Measurements from ENCODE around the gene WWC2. TPM values are rescaled to one million over a fixed set of nuclear protein-coding genes. Genes with fewer than 3 reads are reported as not detected.

WWC2 gene
- total RNA-seq, 4 donors from 2014 or later = 28.2 to 38.5 (median 37.0) TPM

- Histone ChIP-seq H3K27ac (replicated peaks in 1 of 4) (no peak overlapping the region), H3K9me3 (no peaks in the 10 kb centered on the region), H3K36me3 (peaks cover 27 to 75% (median 53%) of the 10 kb centered on the region in 4 donors), H3K4me1 (peaks cover 8 to 16% (median 15%) of the 10 kb centered on the region in 4 donors), H3K27me3 (no peaks in the 10 kb centered on the region), H3K4me3 (no peak overlapping the region)
- no peak for DNase-seq (ENCODE audit: extremely low spot score)
- WGBS = 82% methylated on average over 8 of the region's 8 CpGs
- intact Hi-C loops (cut with DNase I) = loop anchor here (2.0 kb wide), 1 partner anchor 325 kb away; no protein-coding TSS in a partner anchor
- no peak for TF ChIP-seq POLR2AphosphoS5 (IDR thresholded peaks at IDR 0.05)
- no peak for TF ChIP-seq POLR2A (IDR thresholded peaks at IDR 0.05; ENCODE audit: low read depth)
- TF ChIP-seq EP300 (IDR thresholded peaks at IDR 0.05) = no peak
- no peak for TF ChIP-seq CTCF (IDR thresholded peaks at IDR 0.05)
Measured at GRCh38 chr4:183263787-183264386, 164.8 kb downstream of the WWC2 start.

GRCh38 chr4:183264614-183265013 is 165.6 kb downstream of the WWC2 start:
- H3K27ac ChIP-seq (replicated peaks in 1 of 4) = no peak overlapping the region
- TF ChIP-seq POLR2AphosphoS5 (IDR thresholded peaks at IDR 0.05) (no peak), CTCF (IDR thresholded peaks at IDR 0.05) (no peak), POLR2A (IDR thresholded peaks at IDR 0.05; ENCODE audit: low read depth) (no peak), EP300 (IDR thresholded peaks at IDR 0.05) (no peak)
- WGBS = 63% methylated on average over 1 of the region's 1 CpG
- H3K4me3 ChIP-seq = no peak overlapping the region
- peaks cover 34 to 81% (median 57%) of the 10 kb centered on the region in 4 donors for H3K36me3 ChIP-seq
- H3K4me1 ChIP-seq = peaks cover 8 to 16% (median 15%) of the 10 kb centered on the region in 4 donors
- no peaks in the 10 kb centered on the region for H3K9me3 ChIP-seq
- H3K27me3 ChIP-seq = no peaks in the 10 kb centered on the region
- intact Hi-C loops (cut with DNase I) = no loop called here
- no peak for DNase-seq (ENCODE audit: extremely low spot score)

DNA sequence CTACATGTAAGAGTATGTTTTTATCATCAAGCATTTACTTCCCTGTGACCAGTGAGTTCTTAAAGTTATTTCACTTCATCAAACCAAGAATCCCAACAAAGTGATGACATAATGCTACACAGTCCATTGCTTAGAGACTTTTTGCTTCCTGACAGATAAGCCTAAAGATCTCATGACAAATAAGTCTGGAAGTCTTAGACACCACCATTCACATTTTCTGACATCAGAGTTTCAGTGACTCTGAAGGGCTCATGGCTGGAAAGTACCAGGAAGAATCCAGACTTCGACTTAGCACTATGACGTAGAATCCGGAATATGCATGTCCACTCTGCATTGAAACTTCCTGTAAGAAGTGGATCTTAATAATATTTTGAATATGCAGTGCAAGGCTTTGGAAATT is 167.3 kb downstream of the WWC2 start:
- Histone ChIP-seq H3K27ac (replicated peaks in 1 of 4) (no peak overlapping the region), H3K36me3 (peaks cover 24 to 79% (median 51%) of the 10 kb centered on the region in 4 donors), H3K27me3 (no peaks in the 10 kb centered on the region), H3K9me3 (no peaks in the 10 kb centered on the region), H3K4me1 (peaks cover 8 to 16% (median 15%) of the 10 kb centered on the region in 4 donors), H3K4me3 (no peak overlapping the region)
- TF ChIP-seq EP300 (IDR thresholded peaks at IDR 0.05) (no peak), CTCF (IDR thresholded peaks at IDR 0.05) (no peak), POLR2AphosphoS5 (IDR thresholded peaks at IDR 0.05) (no peak), POLR2A (IDR thresholded peaks at IDR 0.05; ENCODE audit: low read depth) (no peak)
- no peak for DNase-seq (ENCODE audit: extremely low spot score)
- 96% methylated on average over 3 of the region's 3 CpGs for WGBS
- intact Hi-C loops (cut with DNase I) = no loop called here

GRCh38 chr4:183268556-183268955 is 169.5 kb downstream of the WWC2 start:
- H3K4me1 ChIP-seq = no peaks in the 10 kb centered on the region
- no peaks in the 10 kb centered on the region for H3K9me3 ChIP-seq
- peaks cover 33 to 90% (median 63%) of the 10 kb centered on the region in 4 donors for H3K36me3 ChIP-seq
- DNase-seq (ENCODE audit: extremely low spot score) = no peak
- H3K27ac ChIP-seq (replicated peaks in 1 of 4) = no peak overlapping the region
- H3K27me3 ChIP-seq = no peaks in the 10 kb centered on the region
- TF ChIP-seq POLR2AphosphoS5 (IDR thresholded peaks at IDR 0.05) (no peak), CTCF (IDR thresholded peaks at IDR 0.05) (no peak), POLR2A (IDR thresholded peaks at IDR 0.05; ENCODE audit: low read depth) (no peak)
- H3K4me3 ChIP-seq = no peak overlapping the region
- intact Hi-C loops (cut with DNase I) = no loop called here
- 98% methylated on average over 9 of the region's 9 CpGs for WGBS

DNA sequence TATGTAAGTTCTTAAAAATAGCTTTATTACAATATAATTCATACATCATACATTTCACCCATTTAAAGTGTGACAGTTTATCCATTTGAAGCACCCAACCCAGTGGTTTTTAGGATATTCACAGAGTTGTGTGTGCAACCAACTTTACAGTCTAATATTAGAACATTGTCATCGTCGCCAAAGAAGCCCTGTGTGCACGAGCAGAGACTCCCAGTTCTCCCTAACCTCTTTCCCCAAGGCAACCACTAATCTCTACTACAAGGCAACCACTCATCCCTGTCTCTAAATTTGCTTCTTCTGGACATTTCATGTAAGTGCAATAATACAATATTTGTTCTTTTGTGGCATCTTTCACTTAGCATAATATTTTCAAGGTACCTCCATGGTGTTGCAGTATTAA is 173.3 kb downstream of the WWC2 start:
- intact Hi-C loops (cut with DNase I) = no loop called here
- no peak for DNase-seq (ENCODE audit: extremely low spot score)
- Histone ChIP-seq H3K4me1 (no peaks in the 10 kb centered on the region), H3K27ac (replicated peaks in 1 of 4) (no peak overlapping the region), H3K36me3 (peaks cover 37 to 83% (median 62%) of the 10 kb centered on the region in 4 donors), H3K9me3 (peaks cover 6 to 24% (median 23%) of the 10 kb centered on the region in 4 donors), H3K4me3 (no peak overlapping the region), H3K27me3 (no peaks in the 10 kb centered on the region)
- 87% methylated on average over 3 of the region's 3 CpGs for WGBS
- TF ChIP-seq POLR2AphosphoS5 (IDR thresholded peaks at IDR 0.05) (no peak), POLR2A (IDR thresholded peaks at IDR 0.05; ENCODE audit: low read depth) (no peak), EP300 (IDR thresholded peaks at IDR 0.05) (no peak), CTCF (IDR thresholded peaks at IDR 0.05) (no peak)

Measured in esophagus muscularis mucosa (tissue), 4 donors.